KBM-7 (cell line): ENCODE measurements around the gene ZSCAN12.
"Not testable (repeated sequence)": the region's sequence is repeated elsewhere in the genome, so short reads cannot be mapped to it uniquely, and the experiment has no call there.

Experiments used
- DNase-seq: peaks from one replicate; pipeline ENCODE4 v3.0.0-alpha.2; 2015
- in situ Hi-C: fragments of 300-500 bp; cut with MboI; formaldehyde crosslinking; loops from 2 replicates; pipeline ENCODE4 v1.14.3; 2020; ENCODE audit warnings: low sequenced_read_pairs, low pct_unique_long_range_greater_than_20kb, mixed read lengths

The ZSCAN12 gene

DNA sequence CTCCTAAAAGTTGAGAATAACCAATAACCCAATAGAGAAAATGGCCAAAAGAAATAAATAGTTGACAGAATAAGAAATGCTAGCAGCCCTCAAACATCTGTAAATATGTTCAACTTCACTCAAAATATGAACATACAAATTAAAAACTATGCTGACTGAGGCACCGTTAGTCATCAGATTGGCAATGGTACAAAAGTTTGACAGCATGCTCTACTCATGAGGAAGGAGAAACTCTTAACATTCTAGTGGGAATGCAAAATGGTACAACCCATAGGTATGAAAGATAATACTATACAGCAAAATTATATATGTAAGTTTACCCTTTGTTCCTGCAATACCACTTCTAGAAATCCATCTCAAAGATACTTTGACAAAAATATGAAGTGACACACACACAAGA is 1.6 kb upstream of the ZSCAN12 start:
- in situ Hi-C loops = no loop called here
- no peak for DNase-seq

DNA sequence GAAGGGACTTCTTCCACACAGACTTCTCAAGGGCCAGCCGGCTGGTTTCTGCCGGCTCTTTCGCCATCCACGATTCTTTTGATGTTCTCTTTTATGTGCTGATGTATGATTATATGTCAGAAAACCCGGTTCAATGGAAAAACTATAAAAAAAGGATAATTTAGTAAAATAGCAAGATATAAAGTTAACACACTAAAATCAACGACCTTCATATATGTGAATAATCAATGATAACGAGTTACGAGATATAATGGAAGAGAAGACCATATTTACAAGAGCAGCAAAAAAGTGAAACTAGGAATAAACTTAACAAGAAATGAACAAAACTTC is 540 bp upstream of the ZSCAN12 start:
- DNase-seq = no peak
- in situ Hi-C loops = no loop called here

DNA sequence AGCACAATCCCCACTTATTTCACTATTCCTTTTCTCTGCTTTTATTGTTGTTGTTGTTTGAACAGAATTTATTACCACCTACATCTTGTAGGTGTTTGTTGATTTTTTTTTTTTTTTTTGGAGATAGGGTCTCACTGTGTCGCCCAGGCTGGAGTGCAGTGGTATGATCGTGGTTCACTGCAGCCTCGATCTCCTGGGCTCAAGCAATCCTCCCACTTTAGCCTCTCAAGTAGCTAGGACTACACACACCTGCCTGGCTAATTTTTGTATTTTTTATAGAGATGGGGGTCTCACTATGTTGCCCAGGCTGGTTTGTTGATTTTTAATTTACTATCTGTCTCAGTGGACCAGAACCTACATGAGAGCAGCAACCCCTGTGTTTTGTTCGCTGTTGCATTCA is 3.6 kb downstream of the ZSCAN12 start:
- in situ Hi-C loops = no loop called here
- DNase-seq = no peak

GRCh38 chr6:28393912-28394662 is 5.5 kb downstream of the ZSCAN12 start:
- in situ Hi-C loops = no loop called here
- DNase-seq = peak; percentile 28

DNA sequence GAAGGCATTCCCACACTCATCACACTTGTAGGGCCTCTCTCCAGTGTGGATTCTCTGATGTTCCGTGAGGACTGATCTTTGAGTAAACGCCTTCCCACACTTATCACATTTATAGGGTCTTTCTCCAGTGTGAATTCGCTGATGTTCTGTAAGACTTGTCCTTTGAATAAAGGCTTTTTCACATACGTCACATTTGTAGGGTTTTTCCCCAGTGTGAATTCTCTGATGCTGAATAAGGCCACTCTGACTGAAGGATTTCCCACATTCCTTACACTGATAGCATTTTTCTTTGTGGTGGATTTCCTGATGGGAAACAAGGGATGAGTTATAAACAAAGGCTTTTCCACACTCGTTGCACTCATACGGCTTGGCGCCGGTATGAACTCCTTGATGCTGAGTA is 8.9 kb downstream of the ZSCAN12 start:
- in situ Hi-C loops = no loop called here
- DNase-seq = no peak

DNA sequence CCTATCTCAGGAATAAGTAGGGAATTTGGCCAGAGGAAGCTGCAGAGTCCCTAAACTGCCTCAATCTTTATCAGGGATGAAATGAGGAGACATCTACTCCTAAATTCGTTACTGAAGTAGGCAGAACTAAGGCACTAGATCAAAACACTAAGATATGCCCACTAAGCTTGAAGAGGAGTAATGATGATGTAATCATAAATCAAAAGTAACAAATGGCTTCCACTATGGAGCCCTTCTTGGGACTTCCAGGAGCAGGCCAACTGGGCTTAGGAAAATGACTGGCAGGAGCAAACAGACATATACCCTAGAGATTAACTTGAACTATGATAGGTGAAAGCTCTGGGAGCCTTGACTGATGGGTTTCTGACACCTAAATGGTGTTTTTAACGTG is 15.4 kb downstream of the ZSCAN12 start:
- no peak for DNase-seq
- in situ Hi-C loops = no loop called here

DNA sequence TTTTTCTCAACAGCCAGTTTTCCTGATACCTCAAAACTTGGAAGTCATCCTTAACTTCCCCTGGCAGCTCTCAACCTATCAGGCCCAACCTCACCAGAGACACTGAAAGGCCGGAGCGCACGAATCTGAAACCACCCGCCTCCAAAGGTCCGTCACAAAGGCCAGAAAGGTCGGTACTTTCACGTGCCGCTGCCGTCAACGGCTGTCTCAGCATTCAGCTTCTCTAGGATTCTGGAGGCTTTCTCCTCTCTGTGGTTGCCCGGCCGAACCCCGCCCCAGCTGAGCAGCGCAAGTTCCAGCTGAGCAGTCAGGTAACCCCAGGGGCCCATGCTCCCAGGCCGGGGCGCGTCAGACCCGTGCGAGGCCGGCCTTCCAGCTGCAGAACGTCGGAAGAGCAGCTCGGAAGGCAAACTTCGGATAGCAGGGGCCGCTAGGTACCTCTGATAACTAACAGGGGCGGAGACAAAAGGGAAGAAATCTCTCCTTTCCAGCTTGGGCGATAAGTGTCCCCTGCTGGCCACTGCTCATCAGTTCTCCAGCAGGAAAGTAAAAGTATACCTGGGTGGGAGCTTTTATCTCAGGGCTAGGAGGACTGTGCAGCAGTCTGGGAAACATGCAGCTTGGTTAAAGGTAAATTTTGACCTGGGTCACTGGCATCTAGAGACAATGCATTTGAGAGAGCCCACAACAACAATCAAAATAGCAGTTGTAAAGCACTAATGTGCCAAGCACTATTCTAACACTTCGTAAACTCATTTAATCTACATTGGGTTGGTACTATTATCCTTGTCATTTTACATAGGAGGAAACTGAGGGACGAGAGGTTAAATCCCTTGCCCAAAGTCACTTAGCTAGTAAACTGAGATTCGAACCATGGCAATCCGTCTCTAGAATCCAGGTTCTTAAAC is 16.1 kb downstream of the ZSCAN12 start:
- DNase-seq = no peak

DNA sequence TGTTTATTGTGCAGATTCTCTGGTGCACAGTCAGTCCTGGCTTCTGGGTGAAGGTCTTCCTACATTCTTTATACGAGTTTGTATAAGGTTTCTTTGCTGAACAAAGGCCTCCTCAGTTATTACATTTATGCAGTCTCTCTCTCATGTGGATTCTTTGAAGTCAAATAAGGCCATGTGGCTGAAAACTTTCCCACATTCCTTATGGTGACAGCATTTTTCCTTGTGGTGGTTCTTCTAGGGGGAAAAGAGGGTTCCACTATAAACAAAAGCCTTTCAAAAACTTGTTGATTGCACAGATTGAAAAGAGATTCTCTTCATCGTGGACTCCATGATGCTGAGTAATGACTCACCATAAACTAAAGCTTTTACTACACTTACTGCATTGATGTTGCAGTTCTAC is 19.2 kb downstream of the ZSCAN12 start:
- no peak for DNase-seq
- in situ Hi-C loops = no loop called here

More for the DNA sequence above, 16.1 kb downstream of the ZSCAN12 start:
- in situ Hi-C loops = no loop called here

GRCh38 chr6:28378644-28379043 is 20.9 kb downstream of the ZSCAN12 start:
- DNase-seq = no peak
- in situ Hi-C loops = no loop called here

GRCh38 chr6:28377879-28378278 is 21.7 kb downstream of the ZSCAN12 start:
- no peak for DNase-seq
- in situ Hi-C loops = no loop called here

DNA sequence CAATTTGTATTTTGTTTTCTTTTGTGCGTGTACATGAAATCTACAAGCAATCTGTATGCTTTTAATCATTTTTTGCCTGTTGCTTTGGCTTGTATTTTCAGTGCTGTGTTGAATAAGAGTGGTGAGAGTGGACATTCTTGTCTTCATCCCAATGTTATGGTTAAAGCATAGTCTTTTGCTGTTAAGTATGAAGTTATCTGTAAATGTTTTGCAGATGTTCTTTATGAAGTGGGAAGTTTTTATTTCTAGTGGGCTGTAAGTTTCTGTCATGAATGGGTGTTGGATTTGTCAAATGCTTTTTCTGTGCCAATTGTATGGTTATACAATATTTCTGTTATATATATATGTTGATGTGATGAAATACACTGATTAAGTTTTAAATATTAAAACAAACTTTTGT is 25.6 kb downstream of the ZSCAN12 start:
- in situ Hi-C loops = loop anchor here (25.0 kb wide), 2 partner anchors 237 to 462 kb away; partner anchors contain the start of genes OR2B2 and ZKSCAN8
- no peak for DNase-seq

- DNase-seq = no peak
These were observed 27.7 kb downstream of the ZSCAN12 start for GRCh38 chr6:28371706-28372451.

GRCh38 chr6:28371280-28371679 is 28.3 kb downstream of the ZSCAN12 start:
- DNase-seq = no peak
- in situ Hi-C loops = loop anchor here (25.0 kb wide), 2 partner anchors 234 to 459 kb away; partner anchors contain the start of genes OR2B2 and ZKSCAN8

More at GRCh38 chr6:28371706-28372451, 27.7 kb downstream of the ZSCAN12 start:
- in situ Hi-C loops = loop anchor here (25.0 kb wide), 2 partner anchors 235 to 460 kb away; partner anchors contain the start of genes OR2B2 and ZKSCAN8

- DNase-seq = no peak
- in situ Hi-C loops = loop anchor here (25.0 kb wide), 2 partner anchors 233 to 458 kb away; partner anchors contain the start of genes OR2B2 and ZKSCAN8
These were observed 29.1 kb downstream of the ZSCAN12 start for GRCh38 chr6:28370440-28370839.

DNA sequence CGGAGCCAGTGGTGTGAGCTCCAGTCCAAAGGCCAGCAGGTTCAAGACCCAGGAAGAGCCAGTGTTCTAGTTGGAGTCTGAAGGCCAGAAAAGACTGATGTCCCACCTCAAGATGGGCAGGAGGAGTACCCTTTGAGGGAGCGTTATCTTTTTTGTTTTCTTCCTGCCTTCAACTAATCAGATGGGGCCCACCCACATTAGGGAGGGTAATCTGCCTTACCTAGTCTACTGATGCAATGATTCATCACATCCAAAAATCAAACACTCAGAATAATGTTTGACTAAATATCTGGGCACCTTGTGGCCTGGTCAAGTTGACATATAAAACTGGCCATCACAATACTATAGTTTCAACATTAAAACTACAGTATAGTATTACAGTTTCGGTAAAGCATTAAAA is 30.1 kb downstream of the ZSCAN12 start:
- in situ Hi-C loops = loop anchor here (25.0 kb wide), 2 partner anchors 232 to 457 kb away; partner anchors contain the start of genes OR2B2 and ZKSCAN8
- no peak for DNase-seq

DNA sequence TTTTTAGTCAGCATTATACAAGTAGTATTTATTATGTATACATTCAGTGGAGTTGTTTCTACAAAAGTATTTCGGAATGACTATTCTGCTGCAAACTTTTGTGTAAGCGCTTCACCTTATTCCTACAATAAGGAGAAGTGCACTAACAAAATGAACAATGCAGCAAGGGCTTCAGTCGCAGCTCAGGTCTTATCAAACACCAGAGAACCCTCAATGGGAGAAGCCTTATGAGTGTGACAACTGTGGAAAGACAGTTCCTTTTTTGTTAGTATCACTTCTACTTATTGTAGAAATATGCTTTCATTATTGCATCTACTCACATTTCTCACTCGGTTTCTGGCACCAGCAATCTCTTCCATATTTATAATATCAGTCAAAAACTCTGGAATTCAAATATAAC is 31.0 kb downstream of the ZSCAN12 start:
- in situ Hi-C loops = loop anchor here (25.0 kb wide), 2 partner anchors 231 to 456 kb away; partner anchors contain the start of genes OR2B2 and ZKSCAN8
- DNase-seq = no peak

- in situ Hi-C loops = loop anchor here (25.0 kb wide), 2 partner anchors 228 to 453 kb away; partner anchors contain the start of genes OR2B2 and ZKSCAN8
- not testable (repeated sequence) for DNase-seq
These were observed 34.0 kb downstream of the ZSCAN12 start for GRCh38 chr6:28365590-28365989.

GRCh38 chr6:28360961-28361360 is 38.6 kb downstream of the ZSCAN12 start:
- in situ Hi-C loops = loop anchor here (25.0 kb wide), 2 partner anchors 224 to 449 kb away; partner anchors contain the start of genes OR2B2 and ZKSCAN8
- no peak for DNase-seq

DNA sequence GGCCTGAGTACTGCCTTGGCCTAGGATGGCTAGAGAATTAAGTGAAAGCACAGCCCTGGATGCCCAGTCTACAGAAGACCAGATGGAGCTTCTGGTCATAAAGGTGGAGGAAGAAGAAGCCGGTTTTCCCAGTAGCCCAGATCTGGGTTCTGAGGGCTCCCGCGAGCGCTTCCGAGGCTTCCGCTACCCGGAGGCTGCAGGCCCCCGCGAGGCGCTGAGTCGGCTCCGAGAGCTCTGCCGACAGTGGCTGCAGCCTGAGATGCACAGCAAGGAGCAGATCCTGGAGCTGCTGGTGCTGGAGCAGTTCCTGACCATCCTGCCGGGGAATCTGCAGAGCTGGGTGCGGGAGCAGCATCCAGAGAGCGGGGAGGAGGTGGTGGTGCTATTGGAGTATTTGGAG is 40.0 kb downstream of the ZSCAN12 start:
- in situ Hi-C loops = loop anchor here (25.0 kb wide), 2 partner anchors 222 to 447 kb away; partner anchors contain the start of genes OR2B2 and ZKSCAN8
- not testable (repeated sequence) for DNase-seq
